Endodermal cell (in vitro differentiated cells): ENCODE results near the gene RFESD. TPM values are rescaled to one million over a fixed set of nuclear protein-coding genes. Genes with fewer than 3 reads are reported as not detected.

Experiments
- DNase-seq: peaks from one replicate; pipeline ENCODE4 v3.0.0-alpha.2; 2017
- H3K27ac ChIP-seq: 2 replicates; pipeline ENCODE4 v1.5.1; 2013; ENCODE audit warnings: mild to moderate bottlenecking, low read depth, low read length, moderate library complexity
- H3K27me3 ChIP-seq: 2 replicates; pipeline ENCODE4 v1.6.1; 2013; ENCODE audit warnings: mild to moderate bottlenecking, low read length, moderate library complexity; ENCODE audit not compliant: insufficient read depth, control insufficient read depth, poor library complexity, severe bottlenecking
- H3K36me3 ChIP-seq: 2 replicates; pipeline ENCODE4 v1.7.0; 2013; ENCODE audit warnings: mild to moderate bottlenecking, low read length, moderate library complexity; ENCODE audit not compliant: control insufficient read depth, insufficient read depth
- H3K4me1 ChIP-seq: one replicate; pipeline ENCODE4 v1.7.0; 2013; ENCODE audit warnings: low read length; ENCODE audit not compliant: control insufficient read depth, insufficient read depth
- H3K4me3 ChIP-seq: 2 replicates; pipeline ENCODE4 v1.5.1; 2013; ENCODE audit warnings: mild to moderate bottlenecking, low read length, moderate library complexity
- H3K9ac ChIP-seq: 2 replicates; pipeline ENCODE4 v1.6.1; 2013; ENCODE audit warnings: mild to moderate bottlenecking, low read length, moderate library complexity; ENCODE audit not compliant: poor library complexity, severe bottlenecking; ENCODE audit errors: extremely low read depth
- H3K9me3 ChIP-seq: 2 replicates; pipeline ENCODE4 v1.6.1; 2013; ENCODE audit warnings: mild to moderate bottlenecking, low read length, moderate library complexity; ENCODE audit not compliant: control insufficient read depth
- H3K27ac Mint-ChIP-seq: 2 replicates; pipeline ENCODE4 v1.8.0; 2020; ENCODE audit warnings: mixed read lengths
- H3K27me3 Mint-ChIP-seq: 2 replicates; pipeline ENCODE4 v1.8.0; 2021; ENCODE audit warnings: mild to moderate bottlenecking, mixed read lengths; ENCODE audit not compliant: insufficient read depth
- H3K36me3 Mint-ChIP-seq: 2 replicates; pipeline ENCODE4 v1.8.0; 2020; ENCODE audit warnings: low read depth, mixed read lengths
- H3K4me1 Mint-ChIP-seq: 2 replicates; pipeline ENCODE4 v1.8.0; 2020; ENCODE audit warnings: mixed read lengths
- H3K4me3 Mint-ChIP-seq: 2 replicates; pipeline ENCODE4 v1.8.0; 2020; ENCODE audit warnings: mild to moderate bottlenecking, moderate library complexity, mixed read lengths
- H3K9me3 Mint-ChIP-seq: 2 replicates; pipeline ENCODE4 v1.8.0; 2020; ENCODE audit warnings: mild to moderate bottlenecking, mixed read lengths
- WGBS, 2 experiments: methylation state at CpG; one replicate each; pipeline versions ENCODE4 v1.1.5 to v1.1.7; 2013; ENCODE audit warnings: missing lambda C conversion rate in 2 of 2, mixed read lengths in 1 of 2; ENCODE audit not compliant: insufficient coverage in 1 of 2, insufficient read length in 1 of 2; 5-methylcytosine and 5-hydroxymethylcytosine counted together
- total RNA-seq, 2 donors: library from RNA; stranded (reverse); fragmentation: NEBNext Ultra II Directional in 1 of 2; extraction: Animal tissue kit (Norgen Biotek cat#: 25700) in 1 of 2; gene quantifications; 2 replicates in 1 of 2; 3 replicates in 1 of 2; pipeline ENCODE4 v1.2.1, GENCODE V29; 2021
- TF ChIP-seq, protein P1 (sequence below): fragments of 200-600 bp; sonication (generic); conservative IDR thresholded peaks from 2 replicates; pipeline ENCODE4 v1.5.0; 2021; ENCODE audit warnings: antibody characterized with exemption, mild to moderate bottlenecking

The RFESD gene
- total RNA-seq, 2 donors from 2014 or later: 7.1 to 13.7 TPM

GRCh38 chr5:95647886-95648860 is 1.6 kb downstream of the RFESD start:
- H3K9me3 ChIP-seq: no peaks in the 10 kb centered on the region
- no peaks in the 10 kb centered on the region for H3K4me1 ChIP-seq
- no peak overlapping the region for H3K4me3 Mint-ChIP-seq
- H3K27ac ChIP-seq: no peak overlapping the region
- peak overlapping the region; percentile 77 for H3K9ac ChIP-seq
- H3K36me3 Mint-ChIP-seq: peaks cover 4% of the 10 kb centered on the region
- peaks cover 16% of the 10 kb centered on the region for H3K4me1 Mint-ChIP-seq
- H3K27ac Mint-ChIP-seq: no peak overlapping the region
- no peaks in the 10 kb centered on the region for H3K27me3 ChIP-seq
- TF ChIP-seq, protein P1, sequence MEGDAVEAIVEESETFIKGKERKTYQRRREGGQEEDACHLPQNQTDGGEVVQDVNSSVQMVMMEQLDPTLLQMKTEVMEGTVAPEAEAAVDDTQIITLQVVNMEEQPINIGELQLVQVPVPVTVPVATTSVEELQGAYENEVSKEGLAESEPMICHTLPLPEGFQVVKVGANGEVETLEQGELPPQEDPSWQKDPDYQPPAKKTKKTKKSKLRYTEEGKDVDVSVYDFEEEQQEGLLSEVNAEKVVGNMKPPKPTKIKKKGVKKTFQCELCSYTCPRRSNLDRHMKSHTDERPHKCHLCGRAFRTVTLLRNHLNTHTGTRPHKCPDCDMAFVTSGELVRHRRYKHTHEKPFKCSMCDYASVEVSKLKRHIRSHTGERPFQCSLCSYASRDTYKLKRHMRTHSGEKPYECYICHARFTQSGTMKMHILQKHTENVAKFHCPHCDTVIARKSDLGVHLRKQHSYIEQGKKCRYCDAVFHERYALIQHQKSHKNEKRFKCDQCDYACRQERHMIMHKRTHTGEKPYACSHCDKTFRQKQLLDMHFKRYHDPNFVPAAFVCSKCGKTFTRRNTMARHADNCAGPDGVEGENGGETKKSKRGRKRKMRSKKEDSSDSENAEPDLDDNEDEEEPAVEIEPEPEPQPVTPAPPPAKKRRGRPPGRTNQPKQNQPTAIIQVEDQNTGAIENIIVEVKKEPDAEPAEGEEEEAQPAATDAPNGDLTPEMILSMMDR: no peak
- no peaks in the 10 kb centered on the region for H3K27me3 Mint-ChIP-seq
- 84 to 92% methylated on average over 4 to 12 of the region's 12 CpGs for WGBS, 2 experiments
- peak overlapping the region; percentile 80 for H3K4me3 ChIP-seq
- no peaks in the 10 kb centered on the region for H3K9me3 Mint-ChIP-seq
- no peaks in the 10 kb centered on the region for H3K36me3 ChIP-seq
- no peak for DNase-seq

GRCh38 chr5:95649274-95649673 is 2.7 kb downstream of the RFESD start:
- Mint-ChIP-seq H3K36me3 (peaks cover 10% of the 10 kb centered on the region), H3K4me1 (peaks cover 16% of the 10 kb centered on the region), H3K27ac (no peak overlapping the region), H3K9me3 (no peaks in the 10 kb centered on the region), H3K4me3 (no peak overlapping the region), H3K27me3 (no peaks in the 10 kb centered on the region)
- Histone ChIP-seq H3K9ac (no peak overlapping the region), H3K27me3 (no peaks in the 10 kb centered on the region), H3K27ac (no peak overlapping the region), H3K4me1 (no peaks in the 10 kb centered on the region), H3K9me3 (no peaks in the 10 kb centered on the region), H3K4me3 (no peak overlapping the region), H3K36me3 (no peaks in the 10 kb centered on the region)
- TF ChIP-seq, protein P1: no peak
- DNase-seq: no peak

GRCh38 chr5:95649842-95650620 is 3.5 kb downstream of the RFESD start:
- H3K9me3 Mint-ChIP-seq: no peaks in the 10 kb centered on the region
- no peaks in the 10 kb centered on the region for H3K4me1 ChIP-seq
- TF ChIP-seq, protein P1: no peak
- peaks cover 16% of the 10 kb centered on the region for H3K4me1 Mint-ChIP-seq
- H3K36me3 ChIP-seq: no peaks in the 10 kb centered on the region
- no peak overlapping the region for H3K27ac ChIP-seq
- H3K9me3 ChIP-seq: no peaks in the 10 kb centered on the region
- no peaks in the 10 kb centered on the region for H3K27me3 ChIP-seq
- no peak overlapping the region for H3K4me3 Mint-ChIP-seq
- H3K36me3 Mint-ChIP-seq: peaks cover 10% of the 10 kb centered on the region
- DNase-seq: no peak
- no peaks in the 10 kb centered on the region for H3K27me3 Mint-ChIP-seq
- H3K27ac Mint-ChIP-seq: no peak overlapping the region
- no peak overlapping the region for H3K9ac ChIP-seq
- H3K4me3 ChIP-seq: no peak overlapping the region
